K562 (cell line): ENCODE measurements around the gene PLD6. TPM values are rescaled to one million over a fixed set of nuclear protein-coding genes. Genes with fewer than 3 reads are reported as not detected.

Experiments used
- CBFB ChIP-seq: sonication (generic); formaldehyde crosslinking; IDR thresholded peaks from 2 replicates; pipeline ENCODE4 v1.4.0; 2020; ENCODE audit warnings: mild to moderate bottlenecking, missing genetic modification reagents
- CHD1 ChIP-seq: fragments of 200-600 bp; sonication (generic); IDR thresholded peaks from one replicate; pipeline ENCODE4 v1.6.1; 2012; ENCODE audit warnings: mild to moderate bottlenecking, moderate library complexity, low read length, inconsistent platforms
- CREM ChIP-seq: IDR thresholded peaks from 2 replicates; pipeline ENCODE4 v1.6.1; 2014; ENCODE audit warnings: antibody characterized with exemption, low read depth
- CTCF ChIP-seq, 3 experiments: IDR thresholded peaks in 2 of 3; conservative IDR thresholded peaks in 1 of 3; 2 replicates each; pipeline ENCODE4 v1.5.1; 2011 to 2012; ENCODE audit warnings: low read length in 3 of 3, mild to moderate bottlenecking in 3 of 3, control low read depth in 2 of 3, improper control_type of control experiment in 1 of 3, inconsistent platforms in 1 of 3, low read depth in 1 of 3, mixed read lengths in 1 of 3, moderate library complexity in 1 of 3; ENCODE audit not compliant: insufficient read depth in 2 of 3
- FOXA3 ChIP-seq, 2 experiments: fragments of 450-650 bp in 1 of 2; sonication (generic) in 1 of 2; formaldehyde crosslinking; IDR thresholded peaks in 1 of 2; conservative IDR thresholded peaks in 1 of 2; 2 replicates each; pipeline versions ENCODE4 v1.4.0 to v1.8.0; 2020 to 2022; ENCODE audit warnings: mild to moderate bottlenecking in 2 of 2, missing genetic modification reagents in 1 of 2
- POLR2A ChIP-seq: fragments of 450-650 bp; conservative IDR thresholded peaks from 2 replicates; pipeline ENCODE4 v1.6.1; 2016
- SMAD2 ChIP-seq: fragments of 150-350 bp; IDR thresholded peaks from 2 replicates; pipeline ENCODE4 v1.6.1; 2014; ENCODE audit warnings: low read depth, mild to moderate bottlenecking, low read length
- ZBTB40 ChIP-seq, 2 experiments: fragments of 450-650 bp in 1 of 2; sonication (generic) in 1 of 2; formaldehyde crosslinking in 1 of 2; IDR thresholded peaks; 2 replicates each; pipeline versions ENCODE4 v1.7.1 to v1.9.0; 2016 to 2022; ENCODE audit warnings: inconsistent platforms in 1 of 2, mild to moderate bottlenecking in 1 of 2, missing genetic modification reagents in 1 of 2
- polyA plus RNA-seq, 8 experiments: library from polyadenylated mRNA; depleted of rRNA in 4 of 8; stranded (reverse) in 5 of 8; unstranded in 3 of 8; fragments of >200 nt; fragmentation: Nextera tagmentation in 2 of 8; fragmentation: Illumina TruSeq in 1 of 8; extraction: Ambion mirVana in 2 of 8; extraction: Trizol in 1 of 8; gene quantifications; 2 replicates each; pipeline versions ENCODE4 v1.2.1 to v1.2.3, GENCODE V29; 2011 to 2014; ENCODE audit warnings: inconsistent platforms in 1 of 8, missing spikeins in 1 of 8
- total RNA-seq, 7 experiments: library from RNA; depleted of rRNA in 6 of 7; stranded (reverse); fragments of >200 nt in 6 of 7; fragmentation: Illumina TruSeq in 2 of 7; extraction: Trizol in 2 of 7; gene quantifications; 2 replicates each; pipeline versions ENCODE4 v1.2.1 to v1.2.3, GENCODE V29; 2011 to 2021; ENCODE audit warnings: low replicate concordance in 1 of 7
- TF ChIP-seq, protein P1 (sequence below): fragments of 450-650 bp; IDR thresholded peaks from 2 replicates; pipeline ENCODE4 v1.6.1; 2016; ENCODE audit warnings: borderline replicate concordance
- TF ChIP-seq, protein P2 (sequence below): fragments of 250-450 bp; sonication (Bioruptor Pico); IDR thresholded peaks from 2 replicates; pipeline ENCODE4 v1.5.0; 2020; ENCODE audit warnings: mild to moderate bottlenecking

PLD6 gene
- total and polyA plus RNA-seq, 9 of the 15 experiments (the other 6 are each of a cell fraction or from before 2014, with no cell fraction given): 3.6 to 15.6 (median 10.0) TPM

DNA sequence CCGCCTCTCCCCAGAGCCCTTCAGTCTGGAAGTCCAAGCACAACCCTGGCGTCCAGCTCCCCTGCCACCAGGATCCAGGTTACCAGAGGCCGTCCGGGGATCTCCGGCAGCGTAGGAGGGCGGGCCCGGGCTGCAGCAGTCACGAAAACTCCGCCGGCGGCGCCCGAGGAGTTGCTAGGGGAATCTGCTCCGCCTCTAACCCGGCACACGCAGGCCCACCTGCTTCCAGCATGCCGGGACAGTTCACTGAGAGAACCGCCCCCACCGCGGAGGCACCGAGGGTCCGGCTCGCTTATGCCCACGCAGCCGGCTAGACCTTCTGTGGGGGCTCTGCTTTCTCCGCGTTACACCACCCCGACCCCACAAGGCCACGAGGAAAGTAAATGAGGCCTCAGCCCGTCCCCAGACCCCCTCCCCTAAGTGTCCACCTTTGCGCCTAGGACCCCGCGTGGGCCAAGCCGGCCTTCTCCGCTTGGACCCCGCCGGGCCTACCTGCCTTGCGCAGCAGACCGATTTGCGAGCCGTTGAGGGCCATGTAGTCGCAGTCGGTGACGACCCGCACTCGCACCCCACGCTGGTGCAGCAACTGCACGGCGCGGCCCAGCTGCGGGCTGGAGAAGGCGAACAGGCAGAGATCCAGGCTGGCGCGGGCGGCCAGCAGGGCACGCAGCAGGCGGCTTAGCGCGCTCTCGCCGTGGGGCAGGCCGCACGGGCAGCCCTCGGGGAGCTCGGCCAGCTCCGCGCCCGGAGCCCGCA is 587 bp downstream of the PLD6 start (continued):
- TF ChIP-seq ZBTB40 (IDR thresholded peaks at IDR 0.05) (0 out of 2 replicates have a peak, but pooled peaks have one; percentile 59), ZBTB40 (CRISPR knock-in tag; IDR thresholded peaks at IDR 0.05) (0 out of 2 replicates have a peak, but pooled peaks have one; percentile 6), POLR2A (0 out of 2 replicates have a peak, but pooled peaks have one; percentile 0), CTCF (IDR thresholded peaks at IDR 0.05 in 2 of 3, conservative IDR thresholded peaks at IDR 0.05 in 1 of 3; ENCODE audit: insufficient read depth in 2 of 3, low read depth in 1 of 3, low read length in 3 of 3) (no peak), CREM (peak; percentile 16; the same call in 1 of the 2 replicates), CHD1 (peak; percentile 40), FOXA3 (CRISPR knock-in tag; conservative IDR thresholded peaks at IDR 0.05 in 1 of 2, IDR thresholded peaks at IDR 0.05 in 1 of 2) (0 out of 4 replicates have a peak, but pooled peaks of 1 of the 2 experiments have one; percentile 14), CBFB (CRISPR knock-in tag) (0 out of 2 replicates have a peak, but pooled peaks have one; percentile 21), SMAD2 (no peak)
- TF ChIP-seq, protein P1, sequence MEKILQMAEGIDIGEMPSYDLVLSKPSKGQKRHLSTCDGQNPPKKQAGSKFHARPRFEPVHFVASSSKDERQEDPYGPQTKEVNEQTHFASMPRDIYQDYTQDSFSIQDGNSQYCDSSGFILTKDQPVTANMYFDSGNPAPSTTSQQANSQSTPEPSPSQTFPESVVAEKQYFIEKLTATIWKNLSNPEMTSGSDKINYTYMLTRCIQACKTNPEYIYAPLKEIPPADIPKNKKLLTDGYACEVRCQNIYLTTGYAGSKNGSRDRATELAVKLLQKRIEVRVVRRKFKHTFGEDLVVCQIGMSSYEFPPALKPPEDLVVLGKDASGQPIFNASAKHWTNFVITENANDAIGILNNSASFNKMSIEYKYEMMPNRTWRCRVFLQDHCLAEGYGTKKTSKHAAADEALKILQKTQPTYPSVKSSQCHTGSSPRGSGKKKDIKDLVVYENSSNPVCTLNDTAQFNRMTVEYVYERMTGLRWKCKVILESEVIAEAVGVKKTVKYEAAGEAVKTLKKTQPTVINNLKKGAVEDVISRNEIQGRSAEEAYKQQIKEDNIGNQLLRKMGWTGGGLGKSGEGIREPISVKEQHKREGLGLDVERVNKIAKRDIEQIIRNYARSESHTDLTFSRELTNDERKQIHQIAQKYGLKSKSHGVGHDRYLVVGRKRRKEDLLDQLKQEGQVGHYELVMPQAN: peak; percentile 63; the same call in 1 of the 2 replicates
- TF ChIP-seq, protein P2, sequence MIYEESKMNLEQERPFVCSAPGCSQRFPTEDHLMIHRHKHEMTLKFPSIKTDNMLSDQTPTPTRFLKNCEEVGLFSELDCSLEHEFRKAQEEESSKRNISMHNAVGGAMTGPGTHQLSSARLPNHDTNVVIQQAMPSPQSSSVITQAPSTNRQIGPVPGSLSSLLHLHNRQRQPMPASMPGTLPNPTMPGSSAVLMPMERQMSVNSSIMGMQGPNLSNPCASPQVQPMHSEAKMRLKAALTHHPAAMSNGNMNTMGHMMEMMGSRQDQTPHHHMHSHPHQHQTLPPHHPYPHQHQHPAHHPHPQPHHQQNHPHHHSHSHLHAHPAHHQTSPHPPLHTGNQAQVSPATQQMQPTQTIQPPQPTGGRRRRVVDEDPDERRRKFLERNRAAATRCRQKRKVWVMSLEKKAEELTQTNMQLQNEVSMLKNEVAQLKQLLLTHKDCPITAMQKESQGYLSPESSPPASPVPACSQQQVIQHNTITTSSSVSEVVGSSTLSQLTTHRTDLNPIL (CRISPR knock-in tag): no peak
